Measurements from ENCODE around the gene PNMA8B.
"Not testable (repeated sequence)": the region's sequence is repeated elsewhere in the genome, so short reads cannot be mapped to it uniquely, and the experiment has no call there.

Gene PNMA8B

GRCh38 chr19:46513461-46514236 is 18.0 kb upstream of the PNMA8B start:
- DNase-seq, result peak; percentile 39 to 57

- no peak for DNase-seq
Measured at GRCh38 chr19:46511237-46511636, 15.6 kb upstream of the PNMA8B start.

DNA sequence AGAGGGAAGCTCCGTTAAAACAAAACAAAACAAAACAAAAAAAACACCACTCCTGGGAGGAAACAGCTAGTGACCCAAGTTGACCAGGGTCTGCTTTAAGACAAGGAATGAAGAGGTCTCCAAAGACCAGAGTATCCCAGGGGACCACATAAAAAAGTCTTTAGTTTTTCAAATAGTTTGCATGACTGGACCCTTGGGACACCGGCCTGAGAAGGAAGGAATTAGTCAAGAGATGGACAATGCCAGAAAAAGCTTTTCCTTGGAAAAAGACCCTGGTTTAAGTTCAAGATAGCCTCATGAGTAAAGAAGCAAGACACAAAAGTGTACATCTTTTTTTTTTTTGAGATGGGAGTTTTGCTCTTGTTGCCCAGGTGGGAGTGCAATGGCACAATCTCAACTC is 12.5 kb upstream of the PNMA8B start:
- DNase-seq, result no peak

DNA sequence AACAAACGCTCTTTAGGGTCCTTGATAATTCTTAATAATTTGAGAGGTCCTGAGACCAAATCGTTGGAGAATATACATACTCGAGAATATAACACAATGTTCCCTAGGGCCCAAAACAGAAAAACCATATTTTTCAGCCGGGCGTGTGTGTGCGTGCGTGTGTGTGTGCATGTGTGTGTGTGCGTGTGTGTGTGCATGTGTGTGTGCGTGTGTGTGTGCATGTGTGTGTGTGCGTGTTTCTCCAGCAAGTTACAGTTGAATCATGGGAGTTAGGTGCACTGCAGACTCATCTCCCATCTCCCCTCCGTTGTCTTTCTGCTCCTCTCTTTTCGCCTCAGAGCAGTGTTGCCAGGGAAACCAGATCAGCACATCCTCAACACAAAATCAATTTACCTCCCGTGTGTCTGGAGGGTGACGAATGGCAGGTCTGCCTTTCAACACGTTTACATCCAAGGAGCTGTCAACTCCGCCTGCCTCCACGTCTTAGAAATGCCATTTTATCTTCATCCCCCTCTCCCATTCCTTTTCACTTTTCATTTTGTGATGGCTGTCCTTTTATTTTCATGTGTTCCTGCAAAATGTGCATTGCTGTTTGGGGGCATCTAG is 8.3 kb upstream of the PNMA8B start:
- DNase-seq, result no peak

GRCh38 chr19:46502891-46503290 is 7.2 kb upstream of the PNMA8B start:
- no peak for DNase-seq

DNA sequence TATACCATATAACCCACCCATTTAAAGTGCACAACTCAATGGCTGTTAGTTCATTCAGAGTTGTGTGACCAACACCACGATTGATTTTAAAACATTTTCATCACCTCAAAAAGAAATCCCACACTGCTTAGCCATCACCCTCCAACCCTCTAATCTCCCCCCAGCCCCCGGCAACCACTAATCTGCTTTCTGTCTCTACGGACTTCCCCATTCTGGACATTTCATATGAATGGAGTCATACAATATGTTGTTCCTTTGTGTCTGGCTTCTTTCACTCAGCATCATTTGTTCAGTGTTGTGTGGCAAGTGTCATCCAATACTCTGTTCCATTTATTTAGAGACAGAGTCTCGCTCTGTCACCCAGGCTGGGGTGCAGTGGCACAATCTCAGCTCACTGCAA is 4.0 kb upstream of the PNMA8B start:
- no peak for DNase-seq

DNA sequence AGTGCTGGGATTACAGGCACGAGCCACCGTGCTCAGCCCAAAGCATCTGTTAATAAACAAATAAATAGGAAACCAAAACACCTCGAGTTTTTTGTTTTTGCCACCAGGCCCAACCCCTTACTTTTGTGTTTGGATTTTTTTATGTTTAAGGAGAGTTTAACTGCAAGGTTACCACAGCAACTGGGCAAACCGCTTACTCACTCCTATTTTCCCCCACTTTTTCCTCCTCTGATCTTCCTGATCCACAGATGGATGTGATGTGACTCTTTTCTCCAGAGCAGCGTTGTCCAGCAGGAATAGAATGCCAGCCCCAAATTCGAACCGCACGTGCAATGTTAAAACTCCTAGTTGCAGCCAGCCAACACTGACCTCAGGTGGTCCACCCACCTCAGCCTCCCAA is 2.1 kb upstream of the PNMA8B start:
- DNase-seq, result no peak

DNA sequence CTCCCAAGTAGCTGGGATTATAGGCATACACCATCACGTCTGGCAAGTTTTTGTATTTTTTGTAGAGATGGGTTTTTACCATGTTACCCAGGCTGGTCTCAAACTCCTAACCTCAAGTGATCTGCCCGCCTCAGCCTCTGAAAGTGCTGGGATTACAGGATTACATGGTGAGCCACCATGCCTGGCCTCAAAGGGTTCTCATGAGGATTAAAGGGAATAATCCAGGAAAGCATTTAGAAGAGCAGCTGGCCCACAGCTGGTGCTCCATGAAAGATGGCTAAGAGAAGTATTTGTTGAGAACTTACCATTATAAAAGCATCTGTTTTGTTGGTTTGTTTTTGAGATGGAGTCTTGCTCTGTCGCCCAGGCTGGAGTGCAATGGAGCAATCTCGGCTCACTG is 1.2 kb upstream of the PNMA8B start:
- DNase-seq, result not testable (repeated sequence)

GRCh38 chr19:46496304-46496703 is 637 bp upstream of the PNMA8B start:
- no peak for DNase-seq

DNA sequence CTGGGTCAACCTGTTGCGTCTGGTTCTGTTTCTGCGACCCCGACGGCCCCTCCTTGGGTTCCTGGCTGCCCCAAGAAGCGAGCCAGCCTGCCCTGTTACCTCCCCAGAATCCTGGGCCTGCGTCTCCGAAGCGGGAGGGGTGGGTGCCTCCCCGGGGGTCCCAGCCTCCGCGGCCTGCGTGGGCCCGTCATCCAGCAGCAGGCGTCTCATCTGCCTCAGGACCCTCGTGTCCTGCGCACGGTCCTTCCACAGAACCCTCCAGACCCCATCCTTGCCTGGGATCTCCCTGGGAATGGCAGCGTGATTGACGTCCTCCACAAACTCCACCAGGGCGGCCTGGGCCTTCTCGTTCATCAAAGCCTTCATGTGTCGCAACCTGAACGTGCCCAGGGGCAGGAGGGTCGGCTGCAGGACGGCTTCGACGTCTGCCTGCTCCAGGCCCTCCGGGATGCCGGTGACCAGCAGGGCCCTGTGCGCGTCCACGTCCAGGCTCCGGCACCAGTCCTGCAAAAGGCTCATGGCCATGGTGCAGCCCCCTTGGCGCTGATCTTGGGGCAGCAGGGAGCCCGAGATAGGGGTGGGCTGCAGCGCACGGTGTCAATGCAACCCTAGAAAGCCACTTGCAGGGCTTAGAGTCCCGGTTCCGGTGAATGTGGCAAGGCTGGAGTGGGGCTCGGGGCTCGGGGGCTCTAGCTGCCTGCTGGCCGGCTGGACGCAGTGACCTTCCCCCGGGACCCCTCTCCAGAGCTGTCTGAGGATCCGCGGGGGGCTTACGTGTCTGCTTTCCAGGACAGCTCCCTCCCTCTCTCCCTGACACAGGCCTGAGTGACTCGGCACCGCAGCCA is 504 bp downstream of the PNMA8B start:
- no peak for DNase-seq

GRCh38 chr19:46494146-46494940 is 1.3 kb downstream of the PNMA8B start:
- DNase-seq, result no peak

DNA sequence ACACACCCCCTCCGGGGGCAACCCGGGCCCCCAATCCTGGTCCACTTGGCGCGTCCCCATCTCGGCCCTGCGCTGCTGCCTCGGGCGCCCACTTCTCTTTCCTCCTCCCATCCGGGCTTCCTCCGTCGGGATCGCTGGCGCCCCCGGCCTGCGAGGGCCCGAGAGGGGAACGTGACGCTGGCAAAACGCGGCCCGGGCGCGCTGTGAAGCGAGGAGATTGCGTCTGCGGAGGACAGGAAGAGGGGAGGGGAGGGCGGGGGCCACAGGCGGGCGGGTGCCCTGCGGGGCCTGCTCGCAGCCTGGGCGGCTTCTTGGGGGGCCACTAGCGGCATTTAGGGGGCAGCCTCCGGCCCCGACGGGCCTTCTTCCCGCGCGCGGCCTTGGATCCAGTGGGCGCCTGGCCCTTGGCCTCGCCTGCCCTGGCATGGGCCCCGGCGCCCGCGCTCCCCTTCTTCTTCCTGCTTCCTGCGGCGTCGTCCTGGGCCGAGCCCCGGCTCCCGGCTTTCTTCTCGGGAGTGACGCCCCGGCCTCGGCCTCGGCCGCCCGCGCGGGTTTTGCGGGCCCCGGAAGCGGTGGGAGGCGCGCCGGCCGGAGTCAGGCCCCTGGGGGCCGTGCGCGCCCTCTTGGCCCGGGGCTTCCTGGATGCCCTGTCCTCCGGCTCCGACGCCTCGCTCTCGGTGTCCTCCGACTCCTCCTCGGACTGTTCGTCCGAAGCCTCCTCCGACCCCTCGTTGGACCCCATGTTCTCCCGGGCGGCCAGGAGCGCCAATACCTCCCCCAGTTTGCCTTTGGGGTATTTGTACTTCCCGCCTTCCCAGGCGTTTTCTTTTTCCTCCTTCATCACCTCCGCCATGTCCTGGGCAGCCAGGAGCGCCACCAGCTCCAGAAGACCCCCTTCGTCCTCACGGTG is 2.2 kb downstream of the PNMA8B start:
- DNase-seq, result no peak

DNA sequence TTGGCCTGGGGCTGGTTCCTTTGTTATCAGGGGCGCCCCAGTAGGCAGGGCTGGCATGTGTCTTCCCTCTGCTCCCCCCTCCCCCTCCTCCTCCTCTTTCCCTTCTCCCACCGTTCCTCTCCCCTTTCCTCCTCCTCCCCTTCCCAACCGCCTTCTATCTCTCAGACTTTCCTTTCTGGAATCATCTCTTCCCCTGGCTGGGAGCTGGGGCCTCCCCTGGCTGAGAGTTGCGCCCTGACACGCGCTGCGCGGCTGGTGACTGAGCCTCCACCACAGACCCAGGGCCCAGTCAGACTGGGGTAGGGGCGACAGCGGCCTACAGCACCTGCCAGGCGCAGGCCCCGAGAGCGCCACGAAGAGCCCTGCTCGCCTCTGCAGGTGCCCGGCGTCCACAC is 2.8 kb downstream of the PNMA8B start:
- DNase-seq, result no peak

DNA sequence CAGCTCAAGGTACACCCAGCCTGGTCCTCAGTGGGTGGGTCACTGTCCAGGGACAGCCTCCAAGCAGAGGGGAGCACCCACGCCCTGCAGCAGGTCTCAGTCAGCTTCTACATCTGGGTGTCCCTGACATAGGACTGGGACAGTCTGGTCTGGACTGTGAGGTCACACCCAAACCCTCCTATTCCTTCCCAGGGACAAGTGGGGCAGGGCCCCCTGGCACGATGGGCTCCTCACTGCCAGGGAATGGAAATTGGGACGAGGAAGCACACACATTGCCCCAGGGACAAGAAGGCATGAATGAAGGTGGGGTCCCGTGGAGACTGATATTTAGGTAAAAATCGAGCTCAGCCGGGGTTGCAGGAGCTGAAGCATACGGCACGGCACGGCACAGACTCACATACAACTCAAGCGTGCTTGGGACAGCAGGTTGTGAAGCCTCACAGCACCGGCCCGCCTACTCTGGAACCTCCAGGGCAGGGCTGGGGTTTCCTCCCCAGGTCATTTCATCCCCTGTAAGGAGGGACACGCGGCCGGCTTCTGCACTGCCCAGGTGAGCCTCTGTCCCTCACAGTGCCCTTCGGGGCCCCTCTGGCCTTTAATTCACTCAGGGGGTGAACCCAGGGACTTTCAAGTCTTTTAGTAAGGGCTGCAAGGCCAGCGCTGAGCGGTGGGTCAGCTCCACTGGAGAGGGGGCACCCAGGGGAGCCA is 3.5 kb downstream of the PNMA8B start:
- DNase-seq, result no peak

DNA sequence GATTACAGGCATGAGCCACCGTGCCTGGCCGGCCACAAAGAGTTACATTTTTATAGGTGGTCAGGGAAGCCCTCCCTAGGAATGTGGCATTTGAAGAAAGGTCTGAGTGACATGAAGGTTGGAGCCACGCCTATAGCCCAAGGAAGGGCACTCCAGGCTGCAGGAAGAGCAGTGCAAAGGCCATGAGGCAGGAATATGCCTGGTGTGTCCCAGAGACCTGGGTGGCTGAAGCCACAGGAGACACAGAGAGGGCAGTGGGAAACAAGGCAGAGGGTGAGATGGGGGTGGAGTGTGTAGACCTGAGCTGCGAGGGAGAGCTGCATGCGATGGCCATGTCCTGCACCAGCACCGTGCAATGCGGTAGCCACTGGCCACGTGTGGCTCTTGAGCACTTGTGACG is 4.9 kb downstream of the PNMA8B start:
- DNase-seq, result no peak

DNA sequence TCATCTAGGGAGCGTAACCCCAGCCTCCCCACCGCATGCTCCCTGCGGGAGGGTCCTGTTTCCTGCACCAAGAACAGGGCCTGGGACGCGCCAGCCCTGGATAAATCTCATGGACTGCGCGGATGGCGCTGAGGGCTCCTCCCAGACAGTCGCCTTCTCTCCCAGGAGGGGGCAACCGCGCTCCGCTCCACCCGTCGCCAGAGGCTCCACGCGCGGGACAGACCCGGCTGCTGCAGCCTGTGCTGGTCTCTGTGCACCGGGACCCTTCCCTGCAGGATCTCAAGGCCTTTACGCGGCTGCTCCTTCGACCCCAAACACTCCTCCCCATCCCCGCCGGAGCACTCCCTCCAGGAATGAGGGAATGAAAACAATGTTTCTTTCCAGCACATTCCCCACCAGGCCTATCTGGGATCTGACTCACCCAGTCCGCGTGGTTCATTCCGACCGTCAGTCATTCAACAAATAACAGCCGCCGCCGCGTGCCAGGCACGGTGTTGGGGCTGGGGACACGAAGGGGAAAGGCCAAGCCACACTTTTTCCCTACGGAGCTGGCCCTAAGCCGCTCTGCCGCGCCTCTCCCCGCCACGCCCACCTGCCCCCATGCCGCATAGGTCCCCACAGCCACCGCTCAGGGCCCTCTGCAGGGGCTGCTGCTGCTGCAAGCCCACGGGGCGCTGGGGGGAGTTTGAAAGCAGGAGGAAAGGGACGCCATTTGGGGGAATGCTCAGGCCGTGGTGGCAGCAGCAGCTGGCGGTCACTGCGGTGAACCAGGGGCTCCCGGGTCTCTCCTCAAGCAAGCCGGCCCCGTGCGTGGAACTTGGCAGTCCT is 6.0 kb downstream of the PNMA8B start:
- no peak for DNase-seq

DNA sequence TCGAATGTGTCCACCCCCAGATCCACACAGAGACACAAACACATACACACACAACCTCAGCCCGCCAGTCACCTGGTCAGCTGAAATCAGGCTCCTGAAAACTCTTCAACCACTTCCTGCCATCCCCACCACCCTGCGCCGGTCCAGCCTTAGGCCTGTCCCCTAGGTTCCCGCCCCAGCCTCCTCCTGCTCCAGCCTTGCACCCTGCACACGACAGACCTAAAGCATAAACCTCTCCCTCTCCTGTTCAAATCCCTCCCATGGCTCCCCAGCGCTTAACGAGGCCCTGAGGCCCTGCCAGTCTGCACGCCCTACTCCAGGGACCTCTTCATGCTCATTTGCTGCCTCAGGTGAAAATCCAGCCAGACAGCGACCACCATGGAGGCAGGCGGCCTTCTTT is 7.1 kb downstream of the PNMA8B start:
- DNase-seq, result no peak

DNA sequence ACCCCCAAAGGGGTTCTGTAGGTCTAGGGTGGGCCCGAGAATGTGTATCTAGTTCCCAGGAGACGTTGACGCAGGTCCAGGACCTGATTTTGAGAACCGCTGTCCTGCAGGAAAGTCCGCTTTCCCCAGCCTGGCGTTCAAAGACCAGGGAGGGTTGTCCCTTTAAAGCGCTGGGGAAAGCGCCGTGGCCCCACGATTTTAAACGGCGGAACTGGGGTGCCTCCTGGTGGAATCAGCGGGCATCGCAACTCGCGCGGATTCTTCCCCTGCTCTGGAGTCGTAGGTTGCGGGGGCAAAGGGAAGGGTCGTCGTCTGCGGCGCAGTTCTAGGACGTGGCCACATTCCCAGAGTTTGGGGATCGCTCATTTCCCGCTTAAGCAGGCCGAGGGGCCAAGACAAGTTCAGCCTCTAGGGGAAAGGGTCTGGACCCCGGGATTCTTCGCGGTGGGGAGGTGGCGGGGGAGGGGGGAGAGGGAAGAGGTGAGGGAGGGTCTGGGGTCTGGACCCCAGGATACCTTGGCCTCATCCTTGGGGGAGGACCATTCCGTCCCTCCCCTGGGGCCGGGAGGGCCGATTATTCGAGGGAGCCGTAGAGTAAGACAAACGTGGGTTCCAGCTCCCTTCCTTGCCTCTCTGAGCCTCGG is 7.7 kb downstream of the PNMA8B start:
- peak; percentile 31 to 38 for DNase-seq

- no peak for DNase-seq
Measured at GRCh38 chr19:46487178-46487801, 8.4 kb downstream of the PNMA8B start.
